ENCODE measurements around the gene PTPRO.
"Not testable (repeated sequence)": the region's sequence is repeated elsewhere in the genome, so short reads cannot be mapped to it uniquely, and the experiment has no call there.

Gene PTPRO

GRCh38 chr12:15608941-15609340, 286.6 kb downstream of the PTPRO start:
- no peak for DNase-seq

GRCh38 chr12:15613981-15614380, 291.7 kb downstream of the PTPRO start:
- DNase-seq = no peak

- DNase-seq = not testable (repeated sequence)
Observed at GRCh38 chr12:15616495-15616894, 294.2 kb downstream of the PTPRO start.

GRCh38 chr12:15620741-15621539, 298.6 kb downstream of the PTPRO start:
- no peak for DNase-seq

GRCh38 chr12:15625075-15625474, 302.8 kb downstream of the PTPRO start:
- no peak for DNase-seq

GRCh38 chr12:15627995-15628945, 306.0 kb downstream of the PTPRO start:
- DNase-seq = no peak

- no peak for DNase-seq
Observed at GRCh38 chr12:15629108-15629507, 306.8 kb downstream of the PTPRO start.

GRCh38 chr12:15629761-15630160, 307.5 kb downstream of the PTPRO start:
- DNase-seq = no peak

- DNase-seq = no peak
Observed at GRCh38 chr12:15631007-15631715, 308.9 kb downstream of the PTPRO start.

- no peak for DNase-seq
Observed at GRCh38 chr12:15632708-15633107, 310.4 kb downstream of the PTPRO start.

GRCh38 chr12:15633201-15633600, 310.9 kb downstream of the PTPRO start:
- no peak for DNase-seq

GRCh38 chr12:15634010-15634683, 311.8 kb downstream of the PTPRO start:
- DNase-seq = no peak

- no peak for DNase-seq
Observed at GRCh38 chr12:15636060-15636890, 314.0 kb downstream of the PTPRO start.

GRCh38 chr12:15638231-15638630, 315.9 kb downstream of the PTPRO start:
- DNase-seq = no peak

- no peak for DNase-seq
Observed at GRCh38 chr12:15644700-15645099, 322.4 kb downstream of the PTPRO start.

- DNase-seq = no peak
Observed at GRCh38 chr12:15646581-15646980, 324.3 kb downstream of the PTPRO start.
